SW480 (cell line): ENCODE results near the gene DOP1A.

Experiments
- DNase-seq: peaks from one replicate; pipeline ENCODE4 v3.0.0-alpha.2; 2016; ENCODE audit warnings: low spot score

DOP1A gene

GRCh38 chr6:83067448-83068439, at the start of gene DOP1A:
Gene DOP1A, plus strand, starts transcription at chr6:83067671. Its CDS starts 29,307 bp downstream, at chr6:83096978.
- peak; percentile 96 for DNase-seq

- no peak for DNase-seq
These were observed 47.7 kb upstream of the DOP1A start for GRCh38 chr6:83019741-83020140.

- DNase-seq: no peak
These were observed 35.8 kb upstream of the DOP1A start for GRCh38 chr6:83031689-83032088.

- no peak for DNase-seq
These were observed 29.2 kb upstream of the DOP1A start for GRCh38 chr6:83038246-83038645.

- no peak for DNase-seq
These were observed 24.9 kb upstream of the DOP1A start for GRCh38 chr6:83042467-83043053.

- DNase-seq: no peak
These were observed 23.2 kb upstream of the DOP1A start for GRCh38 chr6:83044091-83044768.

GRCh38 chr6:83047065-83047754, 20.3 kb upstream of the DOP1A start:
- DNase-seq: no peak

GRCh38 chr6:83051377-83052172, 15.9 kb upstream of the DOP1A start:
- no peak for DNase-seq

- no peak for DNase-seq
These were observed 13.8 kb upstream of the DOP1A start for GRCh38 chr6:83053678-83054077.

GRCh38 chr6:83055366-83055964, 12.0 kb upstream of the DOP1A start:
- peak; percentile 36 for DNase-seq

- peak; percentile 30 for DNase-seq
These were observed 9.7 kb upstream of the DOP1A start for GRCh38 chr6:83057705-83058321.

GRCh38 chr6:83061190-83061589, 6.3 kb upstream of the DOP1A start:
- DNase-seq: no peak

GRCh38 chr6:83062225-83062624, 5.2 kb upstream of the DOP1A start:
- no peak for DNase-seq

GRCh38 chr6:83065511-83066192, 1.8 kb upstream of the DOP1A start, which contains the start of gene UBE3D:
Gene UBE3D, minus strand, starts transcription at chr6:83065841. Its CDS starts 123 bp downstream, at chr6:83065718.
- DNase-seq: peak; percentile 83

- DNase-seq: no peak
These were observed 1.1 kb downstream of the DOP1A start for GRCh38 chr6:83068616-83069015.

- DNase-seq: no peak
These were observed 2.2 kb downstream of the DOP1A start for GRCh38 chr6:83069633-83070032.

- DNase-seq: no peak
These were observed 3.6 kb downstream of the DOP1A start for GRCh38 chr6:83071023-83071422.

- no peak for DNase-seq
These were observed 4.2 kb downstream of the DOP1A start for GRCh38 chr6:83071707-83072106.

GRCh38 chr6:83072726-83073125, 5.3 kb downstream of the DOP1A start:
- no peak for DNase-seq

GRCh38 chr6:83073615-83074014, 6.1 kb downstream of the DOP1A start:
- no peak for DNase-seq
